H1 (cell line): Measurements from ENCODE around the gene PCDHB7.
"Not testable (repeated sequence)": the region's sequence is repeated elsewhere in the genome, so short reads cannot be mapped to it uniquely, and the experiment has no call there.

ENCODE experiments used
- BACH1 ChIP-seq: IDR thresholded peaks from 2 replicates; pipeline ENCODE4 v1.6.1; 2012; ENCODE audit warnings: low read length, improper control_type of control experiment
- CTCF ChIP-seq, 3 experiments: IDR thresholded peaks; 1 replicate in 2 of 3; 2 replicates in 1 of 3; pipeline versions ENCODE4 v1.5.1 to v1.6.1; 2011; ENCODE audit warnings: low read length in 3 of 3, mild to moderate bottlenecking in 3 of 3, inconsistent platforms in 2 of 3, low read depth in 1 of 3, moderate library complexity in 1 of 3; ENCODE audit not compliant: insufficient read depth in 1 of 3; ENCODE audit errors: control extremely low read depth in 1 of 3

GRCh38 chr5:141201646-141202045 lies 29.2 kb downstream of the PCDHB7 start:
- not testable (repeated sequence) for TF ChIP-seq BACH1; CTCF (IDR thresholded peaks at IDR 0.05; ENCODE audit: control extremely low read depth in 1 of 3, insufficient read depth in 1 of 3, low read depth in 1 of 3, low read length in 3 of 3)
